Measurements from ENCODE around the gene HMG20B. TPM values are rescaled to one million over a fixed set of nuclear protein-coding genes. Genes with fewer than 3 reads are reported as not detected.
"Not testable (repeated sequence)": the region's sequence is repeated elsewhere in the genome, so short reads cannot be mapped to it uniquely, and the experiment has no call there.

The HMG20B gene
- total RNA-seq, 1 experiment from 2014 or later = 186 TPM

- TF ChIP-seq CTCF (IDR thresholded peaks at IDR 0.05 in 2 of 3, conservative IDR thresholded peaks at IDR 0.05 in 1 of 3; ENCODE audit: borderline replicate concordance in 1 of 3, insufficient read depth in 1 of 3, low read depth in 2 of 3, low read length in 2 of 3) (no peak), RAD21 (IDR thresholded peaks at IDR 0.05; ENCODE audit: low read depth) (no peak), ZNF274 (IDR thresholded peaks at IDR 0.05; ENCODE audit: low read depth, low read length) (no peak), CEBPB (IDR thresholded peaks at IDR 0.05; ENCODE audit: low read depth) (no peak), ELF1 (IDR thresholded peaks at IDR 0.05; ENCODE audit: borderline replicate concordance, low read depth) (no peak), JUND (IDR thresholded peaks at IDR 0.05) (no peak), ATF3 (IDR thresholded peaks at IDR 0.05) (no peak)
These were observed 44.1 kb upstream of the HMG20B start (continued) for GRCh38 chr19:3528539-3529211.

- H3K9ac ChIP-seq (ENCODE audit: low read length); DNase-seq (ENCODE audit: low read depth, low spot score); intact Hi-C loops (cut with micrococcal nuclease); CTCF ChIA-PET; POLR2A ChIA-PET; H3K27ac ChIP-seq (ENCODE audit: low read depth, low read length); RAD21 ChIA-PET (ENCODE audit: low non-redundant PET in 1 of 2, low total read pairs in 2 of 2, uncharacterized antibody in 2 of 2, unreplicated experiment in 2 of 2); H3K9me2 ChIP-seq (ENCODE audit: insufficient read depth); H3K4me2 ChIP-seq (ENCODE audit: low read length); H3K4me1 ChIP-seq (ENCODE audit: control insufficient read depth in 1 of 2, insufficient read depth in 2 of 2, low read length in 2 of 2); H3K4me3 ChIP-seq (replicated peaks in 1 of 2; ENCODE audit: low read depth in 1 of 2, low read length in 2 of 2); H3K27me3 ChIP-seq (ENCODE audit: insufficient read depth, low read length); H4K20me1 ChIP-seq (ENCODE audit: insufficient read depth); H2AFZ ChIP-seq (ENCODE audit: low read depth, low read length, poor library complexity, severe bottlenecking); H3K9me3 ChIP-seq (ENCODE audit: control insufficient read depth in 1 of 2, insufficient read depth in 1 of 2, low read depth in 1 of 2, low read length in 2 of 2); BruUV-seq (replicated peaks); ATAC-seq; H3K79me2 ChIP-seq (ENCODE audit: insufficient read depth, low read length): not testable (repeated sequence)
- H3K36me3 ChIP-seq (ENCODE audit: control insufficient read depth in 1 of 2, insufficient read depth in 2 of 2, low read length in 2 of 2) = peaks cover 17 to 30% of the 10 kb centered on the region in 2 experiments
These were observed 43.4 kb upstream of the HMG20B start for GRCh38 chr19:3529299-3529698.

Data from HCT116 (cell line).